Caco-2 (cell line): ENCODE results near the gene CDC42BPG. TPM values are rescaled to one million over a fixed set of nuclear protein-coding genes. Genes with fewer than 3 reads are reported as not detected.
A peak's percentile ranks its signal among the peaks of the same experiment; 100 is the strongest.

ENCODE experiments used
- BruUV-seq: library from RNA; stranded (reverse); fragments of 400-500 nt; replicated peaks from 2 replicates; lab custom pipeline; 2021; lab: Mats Ljungman, UMichigan
- CTCF ChIA-PET: fragments of 300-600 bp; sonication (Branson Sonifier 250); formaldehyde crosslinking; loops from one replicate; lab custom pipeline; 2022; ENCODE audit warnings: antibody characterized with exemption; lab: Charles Lee
- POLR2A ChIA-PET: fragments of 300-600 bp; sonication (Branson Sonifier 250); formaldehyde crosslinking; loops from one replicate; lab custom pipeline; 2022; ENCODE audit warnings: antibody characterized with exemption; lab: Charles Lee
- DNase-seq, 2 experiments: peaks; one replicate each; pipeline versions ENCODE4 v3.0.0 to v3.0.0-alpha.2; 2020 to 2022
- H3K27me3 ChIP-seq: replicated peaks from 2 replicates; pipeline ENCODE4 v1.6.0; 2011; ENCODE audit warnings: low read length; ENCODE audit not compliant: control insufficient read depth, insufficient read depth
- H3K36me3 ChIP-seq: 2 replicates; pipeline ENCODE4 v1.5.1; 2011; ENCODE audit warnings: low read length; ENCODE audit not compliant: control insufficient read depth, insufficient read depth
- H3K4me1 ChIP-seq: fragments of 250-450 bp; sonication (Bioruptor Pico); 2 replicates; pipeline ENCODE4 v1.5.1; 2020; ENCODE audit warnings: mild to moderate bottlenecking
- H3K4me3 ChIP-seq: 2 replicates; pipeline ENCODE4 v1.5.1; 2011; ENCODE audit warnings: low read depth, mild to moderate bottlenecking, control low read depth, low read length
- H3K9me3 ChIP-seq: fragments of 250-450 bp; sonication (Bioruptor Pico); 2 replicates; pipeline ENCODE4 v1.5.1; 2020; ENCODE audit warnings: mild to moderate bottlenecking, moderate library complexity
- H3K27ac Mint-ChIP-seq: one replicate; pipeline ENCODE4 v1.8.0; 2022; ENCODE audit warnings: mixed read lengths; ENCODE audit not compliant: unreplicated experiment
- H3K27me3 Mint-ChIP-seq: one replicate; pipeline ENCODE4 v1.8.0; 2022; ENCODE audit warnings: mixed read lengths; ENCODE audit not compliant: insufficient read depth, unreplicated experiment
- H3K36me3 Mint-ChIP-seq: one replicate; pipeline ENCODE4 v1.8.0; 2022; ENCODE audit warnings: mild to moderate bottlenecking, mixed read lengths; ENCODE audit not compliant: insufficient read depth, unreplicated experiment
- H3K4me1 Mint-ChIP-seq: one replicate; pipeline ENCODE4 v1.8.0; 2022; ENCODE audit warnings: low read depth, mixed read lengths; ENCODE audit not compliant: unreplicated experiment
- H3K4me3 Mint-ChIP-seq: one replicate; pipeline ENCODE4 v1.8.0; 2022; ENCODE audit warnings: mild to moderate bottlenecking, moderate library complexity, mixed read lengths; ENCODE audit not compliant: unreplicated experiment
- H3K9me3 Mint-ChIP-seq: one replicate; pipeline ENCODE4 v1.8.0; 2022; ENCODE audit warnings: mixed read lengths; ENCODE audit not compliant: unreplicated experiment
- CTCF ChIP-seq, 2 experiments: fragments of 200-600 bp in 1 of 2; IDR thresholded peaks; 1 replicate in 1 of 2; 2 replicates in 1 of 2; pipeline versions ENCODE4 v1.5.1 to v1.8.0; 2011 to 2022; ENCODE audit warnings: antibody characterized with exemption in 1 of 2, control low read depth in 1 of 2, inconsistent platforms in 1 of 2, low read depth in 1 of 2, low read length in 1 of 2, mild to moderate bottlenecking in 1 of 2, moderate library complexity in 1 of 2; ENCODE audit not compliant: insufficient read depth in 1 of 2, severe bottlenecking in 1 of 2, unreplicated experiment in 1 of 2
- intact Hi-C: fragments of 100-400 bp; cut with micrococcal nuclease; formaldehyde crosslinking; loops from one replicate; pipeline ENCODE4 v1.10.0; 2022; ENCODE audit not compliant: unreplicated experiment
- total RNA-seq: library from RNA; stranded (reverse); gene quantifications from 2 replicates; pipeline ENCODE4 v1.2.3, GENCODE V29; 2022

The CDC42BPG gene
- total RNA-seq, 1 experiment from 2014 or later, result 29.1 TPM

- peaks cover 9% of the 10 kb centered on the region for H3K36me3 ChIP-seq
- ChIA-PET POLR2A (no interaction called here), CTCF (no interaction called here)
- H3K9me3 ChIP-seq, result no peaks in the 10 kb centered on the region
- no TSS peak for BruUV-seq
- H3K36me3 Mint-ChIP-seq, result peaks cover 57% of the 10 kb centered on the region
- intact Hi-C loops, result no loop called here
- no peaks in the 10 kb centered on the region for H3K9me3 Mint-ChIP-seq
- no peak for TF ChIP-seq CTCF (IDR thresholded peaks at IDR 0.05; ENCODE audit: insufficient read depth in 1 of 2, low read depth in 1 of 2, low read length in 1 of 2, severe bottlenecking in 1 of 2, unreplicated experiment in 1 of 2)
- H3K27ac Mint-ChIP-seq, result peak overlapping the region; percentile 76
- H3K4me3 ChIP-seq, result no peak overlapping the region
- no peak for DNase-seq
- H3K4me1 ChIP-seq, result peaks cover 39% of the 10 kb centered on the region
- no peaks in the 10 kb centered on the region for H3K27me3 Mint-ChIP-seq
- H3K4me1 Mint-ChIP-seq, result peaks cover 8% of the 10 kb centered on the region
- no peak overlapping the region for H3K4me3 Mint-ChIP-seq
- no peaks in the 10 kb centered on the region for H3K27me3 ChIP-seq
Observed at GRCh38 chr11:64862987-64863390, 18.5 kb upstream of the CDC42BPG start.

DNA sequence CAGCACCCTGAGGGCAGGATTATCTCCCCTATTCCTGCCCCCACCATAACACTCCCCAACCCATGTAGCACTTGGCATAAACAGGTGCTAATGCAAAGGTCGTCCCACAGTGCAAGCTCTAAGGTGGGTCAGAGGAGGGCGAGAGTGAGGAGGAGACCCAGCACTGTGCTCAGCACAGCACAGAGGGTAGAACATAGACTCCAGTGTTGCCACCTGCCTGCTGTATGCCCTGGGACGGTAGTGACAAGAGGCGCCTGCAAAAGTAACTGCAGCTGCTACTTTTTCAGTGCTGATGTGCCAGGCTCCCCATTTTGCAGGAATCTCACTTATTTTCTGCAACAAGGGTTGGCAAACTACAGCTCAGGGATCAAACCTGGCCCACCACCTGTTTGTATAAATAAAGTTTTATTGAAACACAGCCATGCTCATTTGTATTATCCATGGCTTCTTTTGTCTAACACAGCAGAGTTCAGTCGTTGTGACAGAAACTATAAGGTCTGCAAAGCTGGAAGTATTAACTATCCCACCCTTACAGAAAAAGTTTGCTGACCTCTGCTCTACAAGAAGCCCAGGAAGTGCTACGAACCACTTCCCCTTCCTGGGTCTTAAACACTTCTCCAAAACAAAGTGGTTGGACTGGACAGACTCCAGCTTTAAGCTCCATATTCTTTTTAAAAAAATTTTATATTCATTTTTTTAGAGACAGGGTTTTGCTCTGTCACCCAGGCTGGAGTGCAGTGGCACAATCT, 16.9 kb upstream of the CDC42BPG start:
- Histone ChIP-seq H3K4me3 (no peak overlapping the region), H3K9me3 (no peaks in the 10 kb centered on the region), H3K36me3 (peaks cover 8% of the 10 kb centered on the region), H3K4me1 (peaks cover 53% of the 10 kb centered on the region), H3K27me3 (no peaks in the 10 kb centered on the region)
- intact Hi-C loops, result no loop called here
- Mint-ChIP-seq H3K9me3 (no peaks in the 10 kb centered on the region), H3K36me3 (peaks cover 59% of the 10 kb centered on the region), H3K27me3 (no peaks in the 10 kb centered on the region), H3K4me3 (no peak overlapping the region), H3K4me1 (peaks cover 8% of the 10 kb centered on the region), H3K27ac (no peak overlapping the region)
- no peak for DNase-seq
- ChIA-PET POLR2A (interaction anchor here (0.7 kb wide), 1 partner anchor 31 kb away, joined by 3 read pairs; no protein-coding TSS in a partner anchor), CTCF (interaction anchor here (0.6 to 0.9 kb wide), 4 partner anchors 27 to 251 kb away, joined by 3 to 4 read pairs (median 4); no protein-coding TSS in a partner anchor)
- no peak for TF ChIP-seq CTCF (IDR thresholded peaks at IDR 0.05; ENCODE audit: insufficient read depth in 1 of 2, low read depth in 1 of 2, low read length in 1 of 2, severe bottlenecking in 1 of 2, unreplicated experiment in 1 of 2)
- BruUV-seq, result no TSS peak

DNA sequence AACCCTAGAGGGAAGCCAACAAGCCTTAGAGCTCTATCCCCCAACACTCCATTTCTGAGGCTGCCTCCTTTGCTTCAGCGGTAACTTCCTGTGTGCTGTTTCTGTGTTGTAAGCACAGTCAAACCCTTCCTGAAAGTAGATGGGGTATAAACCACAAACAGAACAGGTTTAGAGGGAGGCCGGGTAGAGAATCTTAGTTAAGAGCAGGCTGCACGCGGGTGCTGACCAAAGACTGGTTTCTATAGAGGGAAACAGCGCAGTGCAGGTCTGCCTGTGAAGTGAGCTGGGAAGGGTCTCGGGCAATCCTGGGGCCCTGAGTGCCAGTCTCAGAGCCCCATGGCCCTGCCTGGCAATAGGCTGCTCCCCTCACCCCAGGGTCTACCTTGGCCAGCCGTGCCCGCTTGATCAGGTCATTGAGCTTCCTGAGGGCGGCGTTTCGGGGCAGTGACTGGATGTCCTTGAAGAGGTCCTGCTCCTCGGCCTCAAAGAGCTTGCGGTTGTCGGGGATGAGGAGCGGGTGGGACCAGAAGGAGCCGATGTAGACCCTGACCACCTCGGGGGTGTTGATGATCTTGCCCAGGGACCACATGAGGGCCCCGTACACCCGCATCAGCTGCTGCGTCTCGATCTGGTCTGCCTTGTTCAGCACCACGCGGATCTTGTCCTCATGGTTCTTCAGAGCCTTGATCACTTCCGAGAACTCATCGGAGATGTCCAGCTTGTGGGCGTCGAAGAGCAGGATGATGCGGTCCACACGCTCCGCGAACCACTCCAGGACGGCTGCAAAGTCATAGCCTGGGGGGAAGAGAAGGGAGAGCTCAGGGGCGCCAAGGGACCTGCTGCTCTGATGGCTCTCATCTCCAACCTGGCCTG, 15.3 kb upstream of the CDC42BPG start:
- no peak overlapping the region for H3K4me3 ChIP-seq
- no peak for TF ChIP-seq CTCF (IDR thresholded peaks at IDR 0.05; ENCODE audit: insufficient read depth in 1 of 2, low read depth in 1 of 2, low read length in 1 of 2, severe bottlenecking in 1 of 2, unreplicated experiment in 1 of 2)
- Mint-ChIP-seq H3K4me3 (no peak overlapping the region), H3K27me3 (no peaks in the 10 kb centered on the region), H3K9me3 (no peaks in the 10 kb centered on the region), H3K4me1 (peaks cover 14% of the 10 kb centered on the region), H3K27ac (no peak overlapping the region), H3K36me3 (peaks cover 64% of the 10 kb centered on the region)
- peaks cover 8% of the 10 kb centered on the region for H3K36me3 ChIP-seq
- no peaks in the 10 kb centered on the region for H3K27me3 ChIP-seq
- intact Hi-C loops, result no loop called here
- H3K4me1 ChIP-seq, result peaks cover 57% of the 10 kb centered on the region
- H3K9me3 ChIP-seq, result no peaks in the 10 kb centered on the region
- POLR2A ChIA-PET, result no interaction called here
- no TSS peak for BruUV-seq
- CTCF ChIA-PET, result interaction anchor here (0.7 kb wide), 1 partner anchor 16 kb away, joined by 3 read pairs; no protein-coding TSS in a partner anchor
- no peak for DNase-seq
